ENCODE measurements around the gene SLC25A41. TPM values are rescaled to one million over a fixed set of nuclear protein-coding genes. Genes with fewer than 3 reads are reported as not detected.

SLC25A41 gene
- polyA plus RNA-seq, 3 donors: not detected

DNA sequence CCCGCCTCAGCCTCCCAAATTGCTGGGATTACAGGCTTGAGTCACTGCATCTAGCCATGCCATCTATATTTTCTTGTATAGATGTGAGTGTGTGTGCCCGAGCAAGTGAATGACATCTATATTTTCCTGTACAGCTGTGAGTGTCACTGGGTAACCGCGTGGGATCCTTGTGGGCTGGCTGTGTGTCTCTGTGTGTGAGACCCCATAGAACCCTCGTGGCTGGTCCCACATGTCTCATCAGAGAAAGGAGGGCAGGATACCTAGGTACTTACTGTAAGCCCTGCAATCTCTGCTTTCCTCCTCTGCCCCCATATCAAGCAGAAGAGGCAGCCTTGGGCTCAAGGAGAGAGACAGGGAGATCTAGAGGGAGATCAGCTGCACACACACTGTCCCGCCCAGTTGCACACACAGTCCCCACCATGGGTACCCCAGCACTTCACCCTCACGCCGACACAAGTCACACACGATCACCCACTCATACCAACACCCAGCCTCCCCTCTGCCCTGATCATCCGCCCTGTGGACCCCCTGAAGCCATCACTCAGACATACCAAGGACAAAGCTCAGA is 47.4 kb upstream of the SLC25A41 start:
- Histone ChIP-seq H3K4me3 (replicated peaks in 1 of 3; ENCODE audit: low read depth in 2 of 3, low read length in 3 of 3) (peak overlapping the region; percentile 62 to 95 (median 89)), H3K4me2 (replicated peaks; ENCODE audit: extremely low read depth, low read length, poor library complexity, severe bottlenecking) (peak overlapping the region; percentile 90), H3K36me3 (replicated peaks in 1 of 2; ENCODE audit: control insufficient read depth in 1 of 2, insufficient read depth in 2 of 2, low read length in 2 of 2) (peaks cover 20 to 29% of the 10 kb centered on the region in 2 donors), H3K27me3 (ENCODE audit: control insufficient read depth in 2 of 2, insufficient read depth in 2 of 2, low read length in 2 of 2) (no peaks in the 10 kb centered on the region), H3K9me3 (replicated peaks in 1 of 2; ENCODE audit: control insufficient read depth in 1 of 2, insufficient read depth in 1 of 2, low read length in 2 of 2) (no peaks in the 10 kb centered on the region), H4K20me1 (ENCODE audit: insufficient read depth, low read length) (no peaks in the 10 kb centered on the region), H3K27ac (ENCODE audit: low read depth in 1 of 2, low read length in 2 of 2) (peak overlapping the region; percentile 82 to 98), H3K4me1 (ENCODE audit: control insufficient read depth in 1 of 2, insufficient read depth in 2 of 2, low read length in 2 of 2) (peaks cover 15 to 21% of the 10 kb centered on the region in 2 donors), H3K9ac (ENCODE audit: insufficient read depth, low read length, poor library complexity, severe bottlenecking) (peak overlapping the region; percentile 95), H3K79me2 (ENCODE audit: insufficient read depth, low read length) (peaks cover 13% of the 10 kb centered on the region), H2AFZ (ENCODE audit: insufficient read depth, low read depth, low read length, poor library complexity, severe bottlenecking) (peak overlapping the region; percentile 95)
- no peak for DNase-seq
- TF ChIP-seq, protein P1, sequence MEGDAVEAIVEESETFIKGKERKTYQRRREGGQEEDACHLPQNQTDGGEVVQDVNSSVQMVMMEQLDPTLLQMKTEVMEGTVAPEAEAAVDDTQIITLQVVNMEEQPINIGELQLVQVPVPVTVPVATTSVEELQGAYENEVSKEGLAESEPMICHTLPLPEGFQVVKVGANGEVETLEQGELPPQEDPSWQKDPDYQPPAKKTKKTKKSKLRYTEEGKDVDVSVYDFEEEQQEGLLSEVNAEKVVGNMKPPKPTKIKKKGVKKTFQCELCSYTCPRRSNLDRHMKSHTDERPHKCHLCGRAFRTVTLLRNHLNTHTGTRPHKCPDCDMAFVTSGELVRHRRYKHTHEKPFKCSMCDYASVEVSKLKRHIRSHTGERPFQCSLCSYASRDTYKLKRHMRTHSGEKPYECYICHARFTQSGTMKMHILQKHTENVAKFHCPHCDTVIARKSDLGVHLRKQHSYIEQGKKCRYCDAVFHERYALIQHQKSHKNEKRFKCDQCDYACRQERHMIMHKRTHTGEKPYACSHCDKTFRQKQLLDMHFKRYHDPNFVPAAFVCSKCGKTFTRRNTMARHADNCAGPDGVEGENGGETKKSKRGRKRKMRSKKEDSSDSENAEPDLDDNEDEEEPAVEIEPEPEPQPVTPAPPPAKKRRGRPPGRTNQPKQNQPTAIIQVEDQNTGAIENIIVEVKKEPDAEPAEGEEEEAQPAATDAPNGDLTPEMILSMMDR (IDR thresholded peaks at IDR 0.05): no peak
- intact Hi-C loops (cut with micrococcal nuclease): no loop called here
- 6% methylated on average over 3 of the region's 10 CpGs for WGBS (ENCODE audit: insufficient coverage)
- Mint-ChIP-seq H3K36me3 (peaks cover 13 to 30% of the 10 kb centered on the region in 2 donors), H3K27ac (peak overlapping the region; percentile 83 to 99 (median 96)), H3K9me3 (peaks cover 0 to 8% (median 0%) of the 10 kb centered on the region in 7 donors), H3K4me3 (peak overlapping the region; percentile 96 to 99), H3K4me1 (peaks cover 27% of the 10 kb centered on the region), H3K27me3 (ENCODE audit: low read depth in 3 of 3) (peaks cover 0 to 7% (median 0%) of the 10 kb centered on the region in 3 donors)

DNA sequence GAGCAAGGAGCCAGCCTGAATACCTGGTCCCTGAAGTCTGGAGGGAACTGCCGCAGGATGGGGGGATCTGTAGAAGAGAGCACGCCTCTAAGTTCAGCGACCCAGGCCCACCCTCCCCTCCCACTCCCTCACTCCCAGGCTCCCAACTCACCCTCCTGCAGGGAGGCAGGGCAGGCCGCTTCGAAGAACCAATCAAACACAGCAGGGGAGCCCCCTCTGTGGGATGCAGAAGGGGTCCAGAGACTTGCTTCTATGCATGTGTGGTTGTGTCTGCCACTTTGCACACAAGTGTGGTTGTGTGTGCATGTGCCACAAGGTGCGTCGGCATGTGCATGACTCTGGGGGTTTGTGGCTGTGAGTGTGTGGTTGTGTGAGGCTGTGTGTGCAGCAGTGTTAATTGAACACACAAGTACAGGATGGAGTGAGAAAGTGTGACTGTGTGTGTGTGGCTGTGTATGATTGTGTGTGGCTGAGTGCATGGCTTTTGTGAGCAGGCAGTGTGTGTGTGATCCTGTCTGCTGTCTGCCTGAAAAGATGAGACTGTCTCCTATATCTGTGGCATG is 46.4 kb upstream of the SLC25A41 start:
- H3K4me1 ChIP-seq (ENCODE audit: control insufficient read depth in 1 of 2, insufficient read depth in 2 of 2, low read length in 2 of 2): peaks cover 15 to 21% of the 10 kb centered on the region in 2 donors

More for the DNA sequence above, 46.4 kb upstream of the SLC25A41 start:
- Mint-ChIP-seq H3K4me1 (peaks cover 27% of the 10 kb centered on the region), H3K9me3 (peaks cover 0 to 8% (median 0%) of the 10 kb centered on the region in 7 donors), H3K36me3 (peaks cover 17 to 39% of the 10 kb centered on the region in 2 donors), H3K4me3 (no peak overlapping the region), H3K27me3 (ENCODE audit: low read depth in 3 of 3) (peaks cover 0 to 7% (median 0%) of the 10 kb centered on the region in 3 donors), H3K27ac (peak overlapping the region in 4 of 7 donors; percentile 4 to 46 (median 20))
- Histone ChIP-seq H3K4me2 (replicated peaks; ENCODE audit: extremely low read depth, low read length, poor library complexity, severe bottlenecking) (no peak overlapping the region), H3K36me3 (replicated peaks in 1 of 2; ENCODE audit: control insufficient read depth in 1 of 2, insufficient read depth in 2 of 2, low read length in 2 of 2) (peaks cover 29 to 39% of the 10 kb centered on the region in 2 donors), H4K20me1 (ENCODE audit: insufficient read depth, low read length) (no peaks in the 10 kb centered on the region), H3K27me3 (ENCODE audit: control insufficient read depth in 2 of 2, insufficient read depth in 2 of 2, low read length in 2 of 2) (no peaks in the 10 kb centered on the region), H3K9me3 (replicated peaks in 1 of 2; ENCODE audit: control insufficient read depth in 1 of 2, insufficient read depth in 1 of 2, low read length in 2 of 2) (no peaks in the 10 kb centered on the region), H3K27ac (ENCODE audit: low read depth in 1 of 2, low read length in 2 of 2) (no peak overlapping the region), H2AFZ (ENCODE audit: insufficient read depth, low read depth, low read length, poor library complexity, severe bottlenecking) (no peak overlapping the region), H3K4me3 (replicated peaks in 1 of 3; ENCODE audit: low read depth in 2 of 3, low read length in 3 of 3) (no peak overlapping the region), H3K9ac (ENCODE audit: insufficient read depth, low read length, poor library complexity, severe bottlenecking) (no peak overlapping the region), H3K79me2 (ENCODE audit: insufficient read depth, low read length) (peaks cover 13% of the 10 kb centered on the region)
- TF ChIP-seq, protein P1 (IDR thresholded peaks at IDR 0.05): no peak
- no peak for DNase-seq
- WGBS (ENCODE audit: insufficient coverage): 100% methylated on average over 2 of the region's 7 CpGs
- intact Hi-C loops (cut with micrococcal nuclease): no loop called here

Measured in CD14-positive monocyte (primary cell).